ENCODE measurements around the gene HACD2.

GRCh38 chr3:123597561-123597960 is 12.7 kb upstream of the HACD2 start:
- TF ChIP-seq, protein P1, sequence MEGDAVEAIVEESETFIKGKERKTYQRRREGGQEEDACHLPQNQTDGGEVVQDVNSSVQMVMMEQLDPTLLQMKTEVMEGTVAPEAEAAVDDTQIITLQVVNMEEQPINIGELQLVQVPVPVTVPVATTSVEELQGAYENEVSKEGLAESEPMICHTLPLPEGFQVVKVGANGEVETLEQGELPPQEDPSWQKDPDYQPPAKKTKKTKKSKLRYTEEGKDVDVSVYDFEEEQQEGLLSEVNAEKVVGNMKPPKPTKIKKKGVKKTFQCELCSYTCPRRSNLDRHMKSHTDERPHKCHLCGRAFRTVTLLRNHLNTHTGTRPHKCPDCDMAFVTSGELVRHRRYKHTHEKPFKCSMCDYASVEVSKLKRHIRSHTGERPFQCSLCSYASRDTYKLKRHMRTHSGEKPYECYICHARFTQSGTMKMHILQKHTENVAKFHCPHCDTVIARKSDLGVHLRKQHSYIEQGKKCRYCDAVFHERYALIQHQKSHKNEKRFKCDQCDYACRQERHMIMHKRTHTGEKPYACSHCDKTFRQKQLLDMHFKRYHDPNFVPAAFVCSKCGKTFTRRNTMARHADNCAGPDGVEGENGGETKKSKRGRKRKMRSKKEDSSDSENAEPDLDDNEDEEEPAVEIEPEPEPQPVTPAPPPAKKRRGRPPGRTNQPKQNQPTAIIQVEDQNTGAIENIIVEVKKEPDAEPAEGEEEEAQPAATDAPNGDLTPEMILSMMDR (IDR thresholded peaks at IDR 0.05; ENCODE audit: insufficient read depth, low read depth, low read length) = no peak
- no peak for TF ChIP-seq EZH2 (IDR thresholded peaks at IDR 0.05; ENCODE audit: insufficient read depth, low read length)
